ENCODE results near the gene SF3B4.

SF3B4 gene

DNA sequence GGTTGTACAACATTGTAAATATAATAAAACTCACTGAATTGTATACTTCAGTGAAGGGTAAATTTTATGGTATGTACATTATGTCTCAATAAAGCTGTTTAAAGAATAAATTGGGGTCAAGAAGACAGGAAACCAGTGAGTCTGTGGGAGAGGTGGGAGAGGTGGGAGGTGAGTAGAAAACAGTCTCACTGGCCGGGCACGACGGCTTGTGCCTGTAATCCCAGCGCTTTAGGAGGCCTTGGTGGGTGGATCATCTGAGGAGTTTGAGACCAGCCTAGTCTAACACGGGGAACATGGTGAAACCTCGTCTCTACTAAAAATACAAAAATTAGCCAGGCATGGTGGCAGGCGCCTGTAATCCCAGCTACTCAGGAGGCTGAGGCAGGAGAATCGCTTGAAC lies 4.9 kb upstream of the SF3B4 start:
- no peak for DNase-seq (ENCODE audit: extremely low read depth, low read depth)
- TF ChIP-seq CTCF (IDR thresholded peaks at IDR 0.05; ENCODE audit: low read depth, low read length), result no peak

- no peak for TF ChIP-seq CTCF (IDR thresholded peaks at IDR 0.05; ENCODE audit: low read depth, low read length)
- DNase-seq (ENCODE audit: extremely low read depth, low read depth), result no peak
Observed at GRCh38 chr1:149931212-149931790, 3.7 kb upstream of the SF3B4 start.

DNA sequence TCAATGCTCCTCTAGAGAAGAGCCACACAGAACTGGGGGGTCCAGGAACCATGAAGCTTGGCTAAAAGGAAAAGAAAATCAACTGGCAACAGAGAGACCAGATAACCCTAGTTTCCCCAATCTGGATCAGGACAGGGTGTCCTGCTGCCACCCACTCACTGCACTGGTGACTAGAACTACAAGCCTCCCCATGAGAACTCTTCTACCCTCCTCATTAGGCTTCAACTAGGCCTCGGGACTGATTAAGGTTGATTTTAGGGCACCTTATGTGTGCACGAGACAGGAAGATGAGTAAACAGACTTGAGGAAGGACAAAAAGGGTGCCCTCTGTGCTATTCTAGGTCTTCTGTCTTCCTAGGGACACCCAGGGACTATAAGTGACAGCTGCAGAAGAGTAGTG lies 2.3 kb upstream of the SF3B4 start:
- no peak for DNase-seq (ENCODE audit: extremely low read depth, low read depth)
- TF ChIP-seq CTCF (IDR thresholded peaks at IDR 0.05; ENCODE audit: low read depth, low read length), result no peak

GRCh38 chr1:149928401-149928724 lies 760 bp upstream of the SF3B4 start:
- no peak for DNase-seq (ENCODE audit: extremely low read depth, low read depth)
- TF ChIP-seq CTCF (IDR thresholded peaks at IDR 0.05; ENCODE audit: low read depth, low read length), result no peak

DNA sequence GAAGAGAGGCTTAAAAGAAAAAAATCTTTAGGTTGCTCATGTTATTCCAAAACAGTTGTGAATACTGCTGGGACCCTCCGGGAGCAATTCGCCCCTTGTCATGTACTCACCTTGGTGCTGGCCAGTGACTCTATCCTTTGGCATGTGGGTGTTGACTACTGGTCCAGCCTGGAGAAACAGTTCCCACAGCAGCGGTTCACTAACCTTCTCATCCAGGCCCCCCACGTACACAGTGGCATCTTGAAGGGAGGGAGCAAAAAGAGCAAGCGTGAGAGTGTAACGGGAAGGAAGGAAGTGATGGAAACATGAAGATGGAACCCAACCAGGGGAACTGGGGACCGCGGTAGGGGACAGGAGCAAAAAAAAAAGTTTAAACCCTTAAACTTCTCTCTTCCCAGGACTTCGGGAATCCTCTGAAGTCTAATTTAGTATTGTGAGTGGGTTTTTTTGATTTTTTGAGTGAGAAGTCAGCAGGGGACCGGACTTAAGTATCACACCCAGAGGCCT lies 494 bp downstream of the SF3B4 start:
- no peak for TF ChIP-seq CTCF (IDR thresholded peaks at IDR 0.05; ENCODE audit: low read depth, low read length)
- DNase-seq (ENCODE audit: extremely low read depth, low read depth), result no peak

DNA sequence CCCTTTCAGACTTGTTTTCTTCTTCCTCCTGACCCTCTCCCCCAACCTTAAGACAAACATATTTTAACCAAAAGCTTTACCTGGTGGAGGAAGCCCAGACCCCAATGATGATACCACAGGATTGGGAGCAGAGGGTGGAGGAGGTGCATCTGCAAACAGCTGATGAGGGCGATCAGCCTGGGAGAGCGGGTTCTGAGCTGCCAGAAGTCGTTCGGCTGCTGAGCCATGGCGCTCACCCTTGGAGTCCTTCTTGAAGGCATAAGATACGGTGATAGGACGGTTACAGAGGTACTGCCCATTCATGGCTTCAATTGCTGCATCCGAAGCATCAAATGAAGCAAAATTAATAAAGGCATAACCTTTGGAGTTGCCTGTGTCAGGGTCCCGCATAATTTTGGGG lies 1.3 kb downstream of the SF3B4 start:
- no peak for TF ChIP-seq CTCF (IDR thresholded peaks at IDR 0.05; ENCODE audit: low read depth, low read length)

DNA sequence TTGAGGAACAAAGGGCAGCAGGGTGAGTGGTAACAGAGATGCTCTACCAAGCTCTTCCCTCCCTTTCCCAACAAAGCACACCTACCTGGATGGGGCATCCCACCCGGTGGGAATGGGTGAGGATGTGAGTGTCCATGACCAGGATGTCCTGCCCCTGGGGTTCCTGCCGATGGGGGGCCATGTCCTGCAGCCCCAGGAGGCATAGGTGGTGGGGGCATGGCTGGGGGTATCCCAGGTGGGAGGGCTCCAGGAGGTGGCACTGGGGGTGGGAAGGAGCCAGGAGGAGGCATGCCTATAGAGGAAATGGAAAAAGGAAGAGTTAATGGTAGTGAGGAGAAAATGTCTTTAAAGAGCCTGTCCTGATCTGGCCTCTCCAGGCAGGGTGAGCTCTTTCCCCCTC lies 1.9 kb downstream of the SF3B4 start:
- DNase-seq (ENCODE audit: extremely low read depth, low read depth), result no peak
- TF ChIP-seq CTCF (IDR thresholded peaks at IDR 0.05; ENCODE audit: low read depth, low read length), result no peak

More for the DNA sequence above, 1.3 kb downstream of the SF3B4 start:
- no peak for DNase-seq (ENCODE audit: extremely low read depth, low read depth)
